DMS153 treated with DMSO at 0.1 percent for 48 hours (cell line): ENCODE results near the gene KIF2A.

ENCODE experiments used
- DNase-seq: peaks from one replicate; lab custom pipeline; 2025; ENCODE audit not compliant: unreplicated experiment; lab: John Stamatoyannopoulos, UW

The KIF2A gene

GRCh38 chr5:62327138-62328053, 21.4 kb downstream of the KIF2A start:
- DNase-seq: no peak

- DNase-seq: no peak
These were observed 22.9 kb downstream of the KIF2A start for GRCh38 chr5:62328772-62329491.

- no peak for DNase-seq
These were observed 24.3 kb downstream of the KIF2A start for GRCh38 chr5:62330302-62330701.

- no peak for DNase-seq
These were observed 25.9 kb downstream of the KIF2A start for GRCh38 chr5:62331921-62332320.

GRCh38 chr5:62333250-62333794, 27.3 kb downstream of the KIF2A start:
- no peak for DNase-seq

- no peak for DNase-seq
These were observed 28.1 kb downstream of the KIF2A start for GRCh38 chr5:62334082-62334481.

- DNase-seq: no peak
These were observed 34.4 kb downstream of the KIF2A start for GRCh38 chr5:62340392-62340791.

- no peak for DNase-seq
These were observed 35.0 kb downstream of the KIF2A start for GRCh38 chr5:62340979-62341378.

GRCh38 chr5:62341783-62342475, 35.9 kb downstream of the KIF2A start:
- DNase-seq: no peak

GRCh38 chr5:62342476-62342837, 36.5 kb downstream of the KIF2A start:
- no peak for DNase-seq

- DNase-seq: no peak
These were observed 37.4 kb downstream of the KIF2A start for GRCh38 chr5:62343428-62343827.

GRCh38 chr5:62346748-62347147, 40.7 kb downstream of the KIF2A start:
- no peak for DNase-seq

GRCh38 chr5:62347928-62348327, 41.9 kb downstream of the KIF2A start:
- DNase-seq: no peak

- DNase-seq: no peak
These were observed 42.9 kb downstream of the KIF2A start for GRCh38 chr5:62348723-62349481.

GRCh38 chr5:62354028-62354874, 48.2 kb downstream of the KIF2A start:
- DNase-seq: peak; percentile 0

GRCh38 chr5:62362701-62363100, 56.7 kb downstream of the KIF2A start:
- DNase-seq: no peak

- no peak for DNase-seq
These were observed 63.0 kb downstream of the KIF2A start for GRCh38 chr5:62369039-62369438.

GRCh38 chr5:62371409-62371808, 65.4 kb downstream of the KIF2A start:
- no peak for DNase-seq

GRCh38 chr5:62372600-62372999, 66.6 kb downstream of the KIF2A start:
- DNase-seq: no peak

- no peak for DNase-seq
These were observed 67.4 kb downstream of the KIF2A start for GRCh38 chr5:62373382-62373781.
